H7 (cell line): ENCODE results near the gene SBF2. TPM values are rescaled to one million over a fixed set of nuclear protein-coding genes. Genes with fewer than 3 reads are reported as not detected.
"Not testable (repeated sequence)": the region's sequence is repeated elsewhere in the genome, so short reads cannot be mapped to it uniquely, and the experiment has no call there.

ENCODE experiments used
- DNase-seq: peaks from one replicate; pipeline ENCODE4 v3.0.0; 2012
- H3K27me3 ChIP-seq: 2 replicates; pipeline ENCODE4 v1.6.0; 2011; ENCODE audit warnings: mild to moderate bottlenecking, low read length; ENCODE audit not compliant: control insufficient read depth, insufficient read depth
- H3K36me3 ChIP-seq: replicated peaks from 2 replicates; pipeline ENCODE4 v1.5.1; 2011; ENCODE audit warnings: low read length; ENCODE audit not compliant: control insufficient read depth, insufficient read depth
- H3K4me3 ChIP-seq: 2 replicates; pipeline ENCODE4 v1.5.1; 2011; ENCODE audit warnings: low read depth, mild to moderate bottlenecking, control low read depth, low read length, moderate library complexity; ENCODE audit not compliant: insufficient read depth
- total RNA-seq: library from RNA; depleted of rRNA; stranded (reverse); fragments of >200 nt; shearing (Covaris generic); gene quantifications from 2 replicates; pipeline ENCODE4 v1.2.3, GENCODE V29; 2014

The SBF2 gene
- total RNA-seq, 1 experiment from 2014 or later = 34.5 TPM

DNA sequence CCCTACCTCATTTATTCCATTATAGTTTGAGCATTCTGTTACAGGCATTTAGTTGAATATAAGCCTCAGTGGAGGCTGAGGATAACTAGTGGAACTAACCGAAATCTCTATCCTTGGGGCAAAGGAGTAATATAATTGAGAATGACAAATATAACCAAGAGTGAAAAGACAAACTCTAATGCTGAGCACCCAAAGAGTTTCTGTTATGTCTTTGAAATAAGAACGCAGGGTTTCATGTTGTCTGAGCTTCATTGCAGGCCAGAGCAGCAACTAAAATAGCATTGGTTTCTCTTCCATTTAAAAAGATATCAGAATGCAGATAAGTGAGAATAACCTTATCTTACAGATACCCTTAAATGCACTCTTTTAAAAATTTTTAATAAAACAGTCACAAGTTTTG is 131.8 kb downstream of the SBF2 start:
- Histone ChIP-seq H3K4me3 (no peak overlapping the region), H3K36me3 (no peaks in the 10 kb centered on the region)
- no peak for DNase-seq

GRCh38 chr11:10160350-10160749 is 133.7 kb downstream of the SBF2 start:
- no peak for DNase-seq
- Histone ChIP-seq H3K27me3 (no peaks in the 10 kb centered on the region), H3K36me3 (no peaks in the 10 kb centered on the region), H3K4me3 (no peak overlapping the region)

More for the DNA sequence above, 131.8 kb downstream of the SBF2 start:
- no peaks in the 10 kb centered on the region for H3K27me3 ChIP-seq

DNA sequence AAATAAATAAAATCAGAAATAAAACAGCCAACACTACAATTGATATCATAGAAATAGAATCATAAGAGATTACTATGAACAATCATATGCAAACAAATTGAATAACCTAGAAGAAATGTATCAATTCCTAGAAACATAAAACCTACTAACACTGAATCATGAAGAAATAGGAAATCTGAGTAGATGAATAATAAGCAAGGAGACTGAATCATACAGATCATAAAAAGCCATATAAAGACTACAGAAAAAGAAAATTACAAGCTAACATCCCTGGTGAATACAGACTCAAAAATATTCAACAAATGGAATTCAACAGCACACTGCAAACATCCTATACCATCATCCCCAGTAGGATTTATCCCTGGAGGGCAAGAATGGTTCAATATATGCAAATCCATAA is 135.6 kb downstream of the SBF2 start:
- Histone ChIP-seq H3K36me3 (no peaks in the 10 kb centered on the region), H3K27me3 (no peaks in the 10 kb centered on the region), H3K4me3 (no peak overlapping the region)
- DNase-seq = no peak

GRCh38 chr11:10155793-10156490 is 138.1 kb downstream of the SBF2 start:
- Histone ChIP-seq H3K4me3 (no peak overlapping the region), H3K36me3 (no peaks in the 10 kb centered on the region), H3K27me3 (no peaks in the 10 kb centered on the region)
- DNase-seq = peak; percentile 36

DNA sequence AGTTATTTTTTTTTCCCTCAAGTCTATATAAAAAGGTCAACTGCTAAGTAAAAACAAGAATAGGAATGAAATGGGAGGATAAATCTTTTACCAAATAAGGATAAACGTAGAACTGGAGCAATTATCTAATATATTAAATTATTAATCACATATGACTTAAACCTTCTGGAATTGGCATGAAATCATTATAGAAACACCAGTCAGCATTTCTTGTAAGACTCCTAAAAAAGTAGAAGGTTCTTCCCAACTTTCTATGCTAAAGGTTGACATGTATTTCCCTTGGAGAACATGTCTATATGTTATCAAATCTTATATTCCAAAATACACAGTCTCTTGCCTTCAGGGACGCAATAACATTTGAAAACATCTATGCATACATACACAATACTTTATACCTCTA is 143.2 kb downstream of the SBF2 start:
- H3K27me3 ChIP-seq = no peaks in the 10 kb centered on the region
- no peak overlapping the region for H3K4me3 ChIP-seq
- DNase-seq = no peak
- no peaks in the 10 kb centered on the region for H3K36me3 ChIP-seq

DNA sequence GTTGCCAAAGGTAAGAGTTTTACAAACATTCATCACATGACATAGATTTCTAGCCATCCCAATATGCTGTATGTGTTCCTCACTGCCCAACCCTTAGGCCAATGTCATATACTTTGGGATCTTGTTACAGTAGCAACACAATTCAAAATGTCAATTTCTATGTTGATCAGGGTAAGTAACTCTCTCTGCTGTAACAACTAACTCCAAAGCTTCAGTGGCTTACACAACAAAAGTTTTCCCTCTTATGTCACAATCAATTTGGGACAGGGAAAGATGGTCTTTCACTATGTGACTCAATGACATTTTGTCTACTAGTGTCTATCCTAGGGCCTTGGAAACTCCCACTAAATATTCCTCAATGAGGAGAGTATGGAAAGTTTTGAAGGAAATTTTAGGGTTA is 144.5 kb downstream of the SBF2 start:
- Histone ChIP-seq H3K4me3 (no peak overlapping the region), H3K36me3 (no peaks in the 10 kb centered on the region), H3K27me3 (no peaks in the 10 kb centered on the region)
- no peak for DNase-seq

DNA sequence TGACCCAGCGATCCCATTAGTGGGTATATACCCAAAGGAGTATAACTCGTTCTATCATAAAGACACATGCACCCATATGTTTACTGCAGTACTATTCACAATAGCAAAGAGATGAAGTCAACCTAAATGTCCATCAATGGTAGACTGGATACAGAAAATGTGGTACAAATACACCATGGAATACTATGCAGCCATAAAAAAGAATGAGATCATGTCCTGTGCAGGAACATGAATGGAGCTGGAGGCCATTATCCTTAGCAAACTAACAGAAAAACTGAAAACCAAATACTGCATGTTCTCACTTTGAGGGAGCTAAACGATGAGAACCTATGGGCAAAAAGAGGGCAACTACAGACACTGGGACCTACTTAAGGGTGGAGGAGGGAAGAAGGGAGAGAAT is 146.8 kb downstream of the SBF2 start:
- no peak overlapping the region for H3K4me3 ChIP-seq
- DNase-seq = no peak
- H3K27me3 ChIP-seq = no peaks in the 10 kb centered on the region
- H3K36me3 ChIP-seq = no peaks in the 10 kb centered on the region

- H3K36me3 ChIP-seq = no peaks in the 10 kb centered on the region
- DNase-seq = no peak
- no peak overlapping the region for H3K4me3 ChIP-seq
- no peaks in the 10 kb centered on the region for H3K27me3 ChIP-seq
Measured at GRCh38 chr11:10144954-10145353, 149.1 kb downstream of the SBF2 start.

DNA sequence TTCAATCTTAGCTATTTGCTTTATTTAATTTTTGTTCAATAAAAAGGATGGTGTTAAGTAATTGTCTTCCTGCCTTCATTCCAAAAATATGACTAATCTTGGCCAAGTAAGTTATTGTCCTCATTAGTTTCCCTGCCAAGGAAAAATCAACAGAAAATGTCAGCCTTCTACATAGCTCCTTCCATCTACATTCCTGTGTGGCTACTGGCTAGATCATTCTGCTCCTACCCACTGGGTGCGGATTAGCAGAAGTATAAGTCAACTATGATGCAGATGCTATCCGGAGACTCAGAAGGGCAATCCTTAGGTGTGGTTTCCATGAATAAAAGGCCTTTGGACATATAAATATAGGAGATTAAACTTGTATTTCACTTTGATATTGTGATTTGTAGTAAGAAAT is 154.4 kb downstream of the SBF2 start:
- no peaks in the 10 kb centered on the region for H3K27me3 ChIP-seq
- H3K36me3 ChIP-seq = no peaks in the 10 kb centered on the region
- no peak overlapping the region for H3K4me3 ChIP-seq
- DNase-seq = peak; percentile 21

DNA sequence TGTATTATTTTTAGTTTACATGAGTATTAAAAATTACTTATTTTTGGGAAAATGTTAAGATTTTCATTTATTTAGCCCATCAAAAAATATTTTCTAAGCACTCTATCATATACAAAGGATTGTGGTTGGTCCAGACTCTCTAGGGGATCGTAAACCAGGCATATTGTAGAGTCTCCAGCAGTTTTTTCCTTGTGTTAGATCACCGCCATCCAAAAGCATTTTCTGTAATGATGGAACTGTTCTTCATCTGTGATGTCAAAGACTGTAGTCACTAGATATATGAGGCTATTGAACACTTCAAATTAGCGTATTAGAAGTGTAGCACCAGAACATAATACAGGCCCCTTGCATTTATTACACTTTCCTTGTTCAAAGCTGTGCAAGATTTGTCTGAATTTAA is 154.9 kb downstream of the SBF2 start:
- H3K4me3 ChIP-seq = no peak overlapping the region
- DNase-seq = no peak
- no peaks in the 10 kb centered on the region for H3K36me3 ChIP-seq
- no peaks in the 10 kb centered on the region for H3K27me3 ChIP-seq

DNA sequence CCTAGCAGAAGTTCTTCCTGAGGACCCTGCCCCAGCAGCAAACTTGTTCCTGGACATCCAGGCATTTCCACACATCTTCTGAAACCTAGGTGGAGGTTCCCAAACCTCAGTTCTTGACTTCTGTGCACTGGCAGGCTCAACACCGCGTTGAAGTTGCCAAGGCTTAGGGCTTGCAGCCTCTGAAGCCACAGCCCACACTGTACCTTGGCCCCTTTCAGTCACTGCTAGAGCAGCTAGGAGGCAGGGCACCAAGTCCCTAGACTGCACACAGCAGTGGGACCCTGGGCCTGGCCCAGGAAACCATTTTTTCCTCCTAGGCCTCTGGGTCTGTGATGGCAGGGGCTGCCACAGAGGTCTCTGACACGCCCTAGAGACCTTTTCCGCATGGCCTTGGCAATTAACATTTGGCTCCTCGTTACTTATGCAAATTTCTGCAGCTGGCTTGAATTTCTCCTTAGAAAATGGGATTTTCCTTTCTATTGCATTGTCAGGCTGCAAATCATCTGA is 159.0 kb downstream of the SBF2 start:
- Histone ChIP-seq H3K4me3 (no peak overlapping the region), H3K36me3 (no peaks in the 10 kb centered on the region)
- no peak for DNase-seq

DNA sequence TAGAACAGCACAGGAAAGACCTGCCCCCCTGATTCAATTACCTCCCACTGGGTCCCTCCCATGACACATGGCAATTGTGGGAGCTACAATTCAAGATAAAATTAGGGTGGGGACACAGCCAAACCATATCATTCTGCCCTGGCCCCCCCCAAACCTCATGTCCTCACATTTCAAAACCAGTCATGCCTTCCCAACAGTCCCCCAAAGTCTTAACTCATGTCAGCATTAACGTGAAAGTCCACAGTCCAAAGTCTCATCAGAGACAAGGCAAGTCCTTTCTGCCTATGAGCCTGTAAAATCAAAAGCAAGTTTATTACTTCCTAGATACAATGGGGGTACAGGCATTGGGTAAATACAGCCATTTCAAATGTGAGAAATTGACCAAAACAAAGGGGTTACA is 159.8 kb downstream of the SBF2 start:
- H3K27me3 ChIP-seq, DNase-seq, H3K4me3 ChIP-seq, H3K36me3 ChIP-seq: not testable (repeated sequence)

More for the DNA sequence above, 159.0 kb downstream of the SBF2 start:
- no peaks in the 10 kb centered on the region for H3K27me3 ChIP-seq

DNA sequence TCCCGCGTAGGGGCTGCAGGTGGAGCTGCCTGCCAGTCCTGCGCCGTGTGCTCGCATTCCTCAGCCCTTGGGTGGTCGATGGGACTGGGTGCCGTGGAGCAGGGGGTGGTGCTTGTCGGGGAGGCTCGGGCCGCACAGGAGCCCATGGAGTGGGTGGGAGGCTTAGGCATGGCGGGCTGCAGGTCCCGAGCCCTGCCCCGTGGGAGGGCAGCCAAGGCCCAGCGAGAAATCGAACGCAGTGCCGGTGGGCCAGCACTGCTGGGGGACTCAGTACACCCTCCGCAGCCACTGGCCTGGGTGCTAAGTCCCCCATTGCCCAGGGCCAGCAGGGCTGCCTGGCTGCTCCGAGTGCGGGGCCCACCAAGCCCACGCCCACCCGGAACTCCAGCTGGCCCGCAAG is 160.8 kb downstream of the SBF2 start:
- not testable (repeated sequence) for DNase-seq, H3K4me3 ChIP-seq, H3K27me3 ChIP-seq, H3K36me3 ChIP-seq

DNA sequence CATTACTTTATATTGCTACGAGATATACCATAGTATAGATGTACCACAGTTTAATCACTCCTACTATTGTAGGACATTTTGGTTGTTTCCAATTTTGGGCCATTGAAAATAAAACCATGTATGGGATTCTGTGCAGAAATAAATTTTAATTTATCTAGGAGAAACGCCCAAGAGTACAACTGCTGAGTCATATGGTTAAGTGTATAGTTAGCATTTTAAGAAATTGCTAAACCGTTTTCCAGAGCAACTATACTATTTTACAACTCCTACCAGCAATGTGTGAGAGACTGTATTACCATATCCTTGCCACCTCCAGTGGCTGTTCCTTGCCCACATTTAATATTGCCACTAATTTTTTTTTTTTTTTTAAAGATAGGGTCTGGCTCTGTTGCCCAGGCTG is 163.1 kb downstream of the SBF2 start:
- Histone ChIP-seq H3K4me3 (no peak overlapping the region), H3K27me3 (no peaks in the 10 kb centered on the region), H3K36me3 (no peaks in the 10 kb centered on the region)
- no peak for DNase-seq

DNA sequence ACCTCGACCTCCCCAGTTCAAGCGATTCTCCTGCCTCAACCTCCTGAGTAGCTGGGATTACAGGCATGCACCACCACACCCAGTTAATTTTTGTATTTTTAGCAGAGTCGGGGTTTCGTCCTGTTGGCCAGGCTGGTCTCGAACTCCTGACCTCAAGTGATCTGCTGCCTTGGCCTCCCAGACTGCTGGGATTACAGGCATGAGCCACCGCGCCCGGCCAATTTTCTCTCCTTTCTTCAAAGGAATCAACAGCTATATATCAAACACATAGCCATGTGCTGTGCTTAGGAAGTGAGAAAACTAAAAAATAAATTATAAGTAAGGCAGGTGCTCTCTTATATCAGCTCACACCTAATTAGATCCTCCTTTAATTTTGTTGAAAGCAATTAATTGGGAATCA is 164.8 kb downstream of the SBF2 start:
- not testable (repeated sequence) for H3K4me3 ChIP-seq, H3K27me3 ChIP-seq, DNase-seq, H3K36me3 ChIP-seq
